Esophagus mucosa (tissue), 1 donor: ENCODE measurements around the gene TIMP3. TPM values are rescaled to one million over a fixed set of nuclear protein-coding genes. Genes with fewer than 3 reads are reported as not detected.

Source experiments
- ATAC-seq: fragments of 200-7000 bp; cut with Tn5 transposase; one replicate; pipeline ENCODE4 v1.9.1; 2020
- total RNA-seq: library from RNA; stranded (reverse); gene quantifications from one replicate; pipeline ENCODE4 v1.2.4, GENCODE V29; 2023
- donor health status: DM: yes; HTN: yes; CAD: no.

The TIMP3 gene
- total RNA-seq, 1 donor from 2014 or later = 20.1 TPM

DNA sequence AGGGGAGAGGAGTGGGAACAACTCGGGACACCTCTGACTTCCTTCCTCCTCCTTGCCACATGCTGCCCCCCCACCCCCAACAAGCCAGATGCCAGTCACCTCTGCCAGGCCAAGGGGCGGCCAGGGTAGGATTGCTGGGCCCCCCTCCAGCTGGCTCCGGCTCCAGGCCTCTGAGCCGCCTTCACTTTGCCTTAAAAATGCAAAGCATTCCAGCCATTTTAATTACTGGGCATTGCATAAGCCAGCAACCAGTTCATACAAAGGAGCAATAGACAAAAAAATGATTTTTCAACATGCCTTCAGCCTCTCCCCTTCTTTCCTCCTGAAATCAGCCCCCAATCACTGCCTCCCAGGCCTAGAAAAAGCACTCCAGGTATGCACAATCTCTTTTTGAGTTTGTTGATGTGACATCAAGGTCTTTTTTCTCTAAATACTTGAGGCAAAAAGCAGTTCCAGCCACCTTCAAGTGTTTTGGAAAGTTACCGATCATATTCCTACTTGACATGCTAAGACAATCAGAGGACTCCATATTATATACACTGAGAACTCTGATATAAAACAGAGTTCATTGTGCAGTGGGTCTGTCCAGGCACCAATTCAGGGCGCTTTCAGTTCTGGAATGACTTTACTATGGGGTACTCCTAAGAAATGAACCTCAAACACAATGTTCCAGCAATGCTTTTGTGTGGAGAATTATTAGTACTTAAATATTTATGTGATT, 12.4 kb upstream of the TIMP3 start:
- no peak for ATAC-seq

DNA sequence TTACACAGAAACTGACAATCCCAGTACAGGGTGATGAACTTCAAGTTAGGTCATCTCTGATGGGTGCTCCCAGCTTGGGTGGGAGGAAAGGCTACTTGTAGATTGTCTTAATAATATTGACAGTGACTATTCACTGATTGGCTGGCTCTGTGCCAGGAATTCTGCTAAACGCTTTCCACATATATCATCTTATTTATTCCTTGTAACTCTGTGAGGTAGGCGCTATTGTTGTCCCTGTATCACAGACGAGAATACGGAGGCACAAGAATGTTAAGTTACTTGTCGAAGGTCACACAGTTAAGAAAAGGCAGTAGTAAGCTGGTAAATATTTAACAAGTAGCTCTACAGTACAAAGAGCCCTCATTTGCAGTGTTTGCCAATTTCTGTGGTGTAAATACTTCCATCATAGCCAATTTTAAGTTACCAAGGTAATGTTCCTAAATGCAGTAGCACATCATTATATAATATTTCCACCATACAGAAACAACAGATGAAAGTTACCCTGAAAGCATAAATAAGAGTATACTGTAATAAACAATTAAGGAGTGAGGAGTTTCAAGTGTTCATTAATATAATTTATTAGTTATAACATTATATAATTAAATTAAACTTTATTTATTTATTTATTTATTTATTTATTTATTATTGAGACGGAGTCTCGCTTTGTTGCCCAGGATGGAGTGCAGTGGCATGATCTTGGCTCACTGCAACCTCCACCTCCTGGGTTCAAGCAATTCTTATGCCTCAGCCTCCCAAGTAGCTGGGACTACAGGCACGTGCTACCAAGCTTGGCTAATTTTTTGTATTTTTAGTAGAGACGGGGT, 11.5 kb upstream of the TIMP3 start:
- ATAC-seq = no peak

DNA sequence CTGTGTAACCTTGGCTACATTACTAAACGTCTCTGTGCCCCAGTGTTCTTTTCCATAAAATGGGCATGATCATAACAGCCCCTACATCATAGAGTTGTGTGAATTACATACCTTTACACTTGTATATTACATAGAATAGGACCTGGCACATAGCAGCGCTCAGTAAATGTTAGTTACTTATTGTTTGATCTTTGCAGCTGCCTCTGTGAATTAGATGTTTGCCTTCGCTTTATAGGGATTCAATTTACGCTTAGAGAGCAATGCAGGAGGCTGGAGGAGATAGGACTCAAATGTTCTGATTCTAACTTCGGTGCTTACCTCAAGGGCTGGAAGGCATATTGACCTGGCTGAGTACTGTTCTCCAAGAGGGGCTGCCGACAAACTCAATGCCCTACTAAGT, 10.4 kb upstream of the TIMP3 start:
- ATAC-seq = no peak

DNA sequence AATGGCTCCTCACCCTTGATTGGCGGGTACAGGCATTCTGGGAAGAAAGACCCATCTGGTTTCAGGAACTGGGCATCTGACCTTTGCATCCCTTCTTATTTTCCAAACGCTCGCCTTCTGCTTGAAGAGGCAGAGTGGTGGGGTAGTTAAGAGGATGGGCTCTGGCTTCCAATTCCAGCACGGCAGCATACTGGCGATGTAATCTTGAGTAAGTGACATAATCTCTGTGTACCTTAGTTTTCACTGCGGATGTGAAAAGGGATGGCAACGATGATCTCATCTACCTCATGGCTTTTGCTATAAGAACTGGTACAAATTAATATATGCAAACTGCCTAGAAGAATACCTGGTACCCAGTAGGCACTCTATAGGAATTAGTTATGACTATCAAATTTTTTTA, 10.0 kb upstream of the TIMP3 start:
- ATAC-seq = no peak

DNA sequence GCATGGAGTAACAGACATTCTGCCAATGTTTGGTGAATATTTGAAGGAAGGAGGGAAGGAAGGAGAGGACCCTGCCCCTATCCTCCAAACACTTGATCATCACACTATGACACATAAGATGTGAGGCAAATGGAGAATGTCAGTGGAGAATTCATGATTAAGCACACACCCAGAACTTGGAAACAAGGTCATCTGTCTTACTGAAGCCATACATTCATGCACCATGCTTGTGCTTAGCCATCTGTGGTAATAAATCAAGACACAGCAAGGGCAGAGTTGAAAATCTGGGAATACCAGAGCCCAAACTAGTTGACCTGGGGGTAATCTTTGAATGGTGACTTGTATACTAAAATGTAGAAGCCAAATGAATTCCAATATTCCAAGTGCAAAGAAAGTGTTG, 7.9 kb upstream of the TIMP3 start:
- no peak for ATAC-seq

DNA sequence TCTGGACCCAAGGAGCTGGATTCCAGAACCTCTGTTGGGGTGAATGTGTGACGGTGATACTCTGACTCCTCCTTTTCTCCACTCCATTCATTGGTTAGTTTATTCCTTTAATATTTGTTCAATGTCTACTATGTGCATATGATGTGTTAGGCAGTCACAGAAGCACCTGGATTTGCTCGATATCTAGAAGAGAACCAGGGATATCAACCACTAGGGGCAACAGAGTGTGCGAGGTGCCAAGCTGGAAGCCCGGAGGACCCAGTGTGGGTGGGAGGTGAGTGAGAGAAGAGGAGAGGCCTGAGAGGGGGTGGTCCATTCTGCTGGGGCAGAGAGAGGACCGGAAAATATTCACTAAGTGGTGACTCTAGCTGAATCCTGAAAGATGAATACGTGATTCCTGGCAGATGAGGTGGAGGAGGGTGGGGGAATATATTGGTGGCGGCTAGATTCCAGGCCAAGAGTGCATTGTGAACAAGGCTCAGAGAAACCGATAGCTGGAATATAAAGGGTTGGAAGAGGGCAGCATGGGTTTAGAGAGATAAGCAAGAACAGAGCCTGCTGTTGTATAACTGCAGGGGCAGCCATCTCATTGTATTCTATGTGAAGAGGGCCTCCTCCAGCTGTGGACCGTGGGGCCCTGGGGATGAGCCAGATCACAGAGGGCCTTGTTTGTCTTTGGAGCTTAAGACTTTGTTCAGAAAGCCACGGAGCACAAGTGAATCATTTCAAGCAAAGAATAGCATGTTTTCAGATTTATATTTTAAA, 6.9 kb upstream of the TIMP3 start:
- ATAC-seq = no peak

DNA sequence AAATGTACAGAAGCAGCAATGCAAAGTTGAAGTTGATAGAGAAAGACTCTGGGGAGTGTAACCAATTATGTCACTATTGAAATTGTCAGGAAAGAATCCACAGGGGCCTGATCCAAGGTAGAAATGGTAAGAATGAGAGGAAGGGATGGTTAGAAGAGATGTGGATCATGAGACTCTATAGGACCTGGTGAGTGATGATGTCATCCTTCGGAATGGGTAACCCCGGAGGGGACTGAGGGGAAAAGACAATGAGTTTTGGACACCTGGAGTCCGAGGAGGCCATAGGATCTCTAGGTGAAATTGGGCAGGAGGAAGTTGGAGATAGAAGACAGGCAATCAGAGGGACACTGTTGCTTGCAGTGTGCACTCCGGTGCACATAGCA, 6.3 kb upstream of the TIMP3 start:
- no peak for ATAC-seq

DNA sequence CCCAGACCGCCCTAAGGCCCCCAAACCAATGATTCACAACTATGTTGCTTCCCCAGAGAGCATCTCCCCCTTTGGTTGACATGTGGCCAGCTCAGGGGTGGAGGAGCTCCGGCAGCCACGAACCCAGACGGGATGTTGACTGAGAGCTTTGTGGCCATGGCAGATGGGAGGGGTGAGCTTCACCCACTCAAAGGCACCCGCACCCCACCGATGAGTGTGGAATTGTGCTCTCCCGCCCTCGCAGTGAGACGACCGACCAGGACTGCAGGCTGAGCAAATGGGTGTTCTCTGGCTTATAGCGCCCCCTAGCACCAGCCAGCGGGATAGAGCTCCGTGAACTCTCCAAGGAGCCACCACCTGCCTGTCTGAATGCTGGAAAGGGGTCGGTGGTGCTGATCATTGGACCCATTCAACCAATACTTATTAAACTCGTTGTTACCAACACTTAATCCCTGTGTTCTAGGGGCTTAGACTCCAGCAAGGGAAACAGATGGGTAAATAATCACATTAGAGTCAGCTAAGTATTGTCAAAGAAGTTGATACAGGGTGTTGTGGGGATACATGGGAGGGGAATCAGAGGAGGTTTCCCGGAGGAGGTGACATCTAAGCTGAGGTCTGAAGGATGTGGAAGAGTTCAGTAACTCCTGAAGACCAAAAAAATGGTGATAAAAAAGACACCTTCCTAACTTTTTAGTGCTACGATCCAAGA, 4.5 kb upstream of the TIMP3 start:
- peak; percentile 70 for ATAC-seq

DNA sequence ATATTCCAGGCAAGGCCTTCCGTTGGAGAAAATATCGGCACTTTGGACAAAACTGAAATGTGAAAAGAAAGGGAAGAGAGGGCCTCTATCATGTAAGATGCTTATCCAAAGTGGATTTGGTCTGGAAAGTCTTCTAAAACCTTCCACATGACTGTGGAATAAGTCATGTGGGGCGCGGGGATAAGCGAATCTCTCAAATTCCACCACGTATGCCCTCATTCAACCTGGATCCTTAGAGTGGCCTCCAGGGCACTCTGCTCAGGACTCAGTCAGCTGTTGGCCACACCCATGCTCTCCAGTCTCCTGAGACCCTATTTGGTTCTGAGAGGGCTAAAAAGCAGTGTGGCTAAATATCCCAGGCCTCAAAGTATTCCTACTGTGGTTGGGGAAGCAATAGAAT, 2.0 kb upstream of the TIMP3 start:
- ATAC-seq = no peak

DNA sequence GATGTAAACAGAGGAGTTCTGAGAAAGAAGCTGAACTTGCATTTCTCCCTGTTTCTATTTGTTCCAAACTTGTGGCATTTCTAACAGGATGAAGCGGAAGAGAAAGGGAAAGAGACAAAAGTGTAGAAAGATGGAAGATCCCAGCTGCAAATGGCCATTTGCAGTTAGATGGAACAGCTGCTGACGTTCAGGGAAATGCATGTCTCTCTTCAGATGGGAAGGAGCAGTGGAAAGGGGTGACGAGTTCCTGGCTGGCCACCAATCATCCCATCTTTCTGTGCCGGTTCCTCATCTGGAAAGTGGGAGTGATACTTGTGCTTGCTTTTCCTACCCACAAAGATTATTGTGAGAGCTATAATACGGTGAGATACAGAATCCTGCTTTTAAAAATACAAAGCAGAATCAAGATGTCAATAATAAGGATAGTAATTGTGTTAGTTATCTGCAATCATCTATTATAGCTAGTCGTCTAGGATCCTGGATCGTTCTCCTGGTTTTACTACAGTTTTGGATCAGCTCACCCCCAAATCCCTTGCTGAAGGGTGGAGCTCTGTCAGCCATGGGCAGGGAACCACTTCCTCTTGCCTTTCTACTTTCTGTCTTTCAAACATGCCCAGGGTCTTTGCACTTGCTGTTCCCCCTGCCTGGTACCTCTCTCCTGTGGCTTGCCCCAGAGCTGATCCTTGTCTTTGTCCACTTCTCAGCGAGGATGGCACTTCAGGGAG, 1.2 kb upstream of the TIMP3 start:
- no peak for ATAC-seq

DNA sequence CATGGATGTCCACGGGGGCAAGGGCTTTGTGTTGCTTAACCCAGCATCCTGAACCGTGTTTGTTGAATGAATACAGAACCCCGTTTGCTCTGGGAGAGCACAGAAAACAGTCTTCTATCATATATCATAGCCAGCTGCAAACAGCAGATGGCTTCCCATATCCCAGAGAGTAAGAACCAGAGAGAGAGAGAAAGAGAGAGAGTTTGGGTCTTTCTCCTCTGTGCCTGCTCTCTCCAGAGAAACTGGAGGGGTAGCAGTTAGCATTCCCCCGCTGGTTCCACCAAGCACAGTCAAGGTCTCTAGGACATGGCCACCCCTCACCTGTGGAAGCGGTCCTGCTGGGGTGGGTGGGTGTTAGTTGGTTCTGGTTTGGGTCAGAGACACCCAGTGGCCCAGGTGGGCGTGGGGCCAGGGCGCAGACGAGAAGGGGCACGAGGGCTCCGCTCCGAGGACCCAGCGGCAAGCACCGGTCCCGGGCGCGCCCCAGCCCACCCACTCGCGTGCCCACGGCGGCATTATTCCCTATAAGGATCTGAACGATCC, 440 bp upstream of the TIMP3 start:
- ATAC-seq = no peak

DNA sequence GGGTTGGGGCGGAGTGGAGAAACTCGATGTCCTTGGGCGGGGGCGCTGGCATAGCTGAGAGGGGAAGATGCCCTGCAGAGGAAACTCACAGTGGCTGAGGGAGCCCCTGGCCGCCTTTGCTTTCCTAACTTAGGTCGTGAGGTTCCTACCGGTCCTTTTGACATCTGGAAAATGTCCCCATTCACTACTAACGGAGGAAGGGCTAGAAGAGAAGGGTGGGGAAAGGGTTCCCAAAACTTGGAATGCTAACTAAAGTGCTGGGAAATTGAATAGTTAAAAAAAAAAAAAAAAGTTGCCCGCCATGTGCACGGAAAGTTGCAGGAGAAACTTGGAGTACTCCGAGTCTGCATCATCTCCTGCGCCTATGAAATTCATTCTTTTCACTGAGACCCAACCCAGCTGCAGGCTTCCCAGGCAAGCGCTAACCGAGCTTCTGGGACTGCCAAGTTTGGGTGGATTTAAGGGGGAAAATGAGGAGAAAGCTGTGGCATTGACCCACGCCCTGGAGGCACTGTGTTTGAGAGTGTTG, 796 bp downstream of the TIMP3 start:
- ATAC-seq = no peak

DNA sequence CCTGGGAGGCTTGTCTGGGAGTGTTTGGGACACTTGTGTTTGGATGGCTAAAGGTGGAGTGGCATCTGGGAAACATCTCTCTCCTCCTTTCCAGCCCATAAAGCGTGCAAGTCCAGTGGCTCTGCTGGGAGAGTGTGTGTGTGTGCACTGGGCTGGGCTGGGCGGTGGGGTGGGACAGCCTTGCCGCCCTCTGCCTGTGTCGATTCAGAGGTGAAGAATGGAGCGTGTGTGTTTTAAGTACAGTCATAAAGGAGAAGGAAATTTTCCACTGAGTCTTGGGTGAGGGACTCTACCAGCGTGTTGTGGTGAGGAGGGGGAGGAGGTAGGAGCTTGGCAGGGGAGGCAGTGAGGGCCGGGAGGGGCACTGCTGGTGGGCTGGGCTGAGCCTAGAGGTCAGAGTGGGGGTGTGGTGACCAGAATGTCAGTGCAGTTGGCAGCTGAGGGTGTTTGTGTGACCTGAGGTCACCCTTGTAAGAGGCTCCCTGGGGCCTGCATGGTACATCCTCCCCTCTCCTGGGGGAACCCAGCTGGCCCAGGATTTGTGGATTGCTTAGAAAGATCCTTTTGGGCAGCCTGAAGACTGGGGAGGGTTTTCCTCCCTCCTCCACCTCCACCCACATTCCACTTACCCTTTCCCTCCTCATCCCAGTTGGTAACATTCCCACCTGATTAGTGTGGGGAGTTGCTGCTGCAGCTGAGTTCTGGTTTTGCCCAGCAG, 1.7 kb downstream of the TIMP3 start:
- no peak for ATAC-seq

DNA sequence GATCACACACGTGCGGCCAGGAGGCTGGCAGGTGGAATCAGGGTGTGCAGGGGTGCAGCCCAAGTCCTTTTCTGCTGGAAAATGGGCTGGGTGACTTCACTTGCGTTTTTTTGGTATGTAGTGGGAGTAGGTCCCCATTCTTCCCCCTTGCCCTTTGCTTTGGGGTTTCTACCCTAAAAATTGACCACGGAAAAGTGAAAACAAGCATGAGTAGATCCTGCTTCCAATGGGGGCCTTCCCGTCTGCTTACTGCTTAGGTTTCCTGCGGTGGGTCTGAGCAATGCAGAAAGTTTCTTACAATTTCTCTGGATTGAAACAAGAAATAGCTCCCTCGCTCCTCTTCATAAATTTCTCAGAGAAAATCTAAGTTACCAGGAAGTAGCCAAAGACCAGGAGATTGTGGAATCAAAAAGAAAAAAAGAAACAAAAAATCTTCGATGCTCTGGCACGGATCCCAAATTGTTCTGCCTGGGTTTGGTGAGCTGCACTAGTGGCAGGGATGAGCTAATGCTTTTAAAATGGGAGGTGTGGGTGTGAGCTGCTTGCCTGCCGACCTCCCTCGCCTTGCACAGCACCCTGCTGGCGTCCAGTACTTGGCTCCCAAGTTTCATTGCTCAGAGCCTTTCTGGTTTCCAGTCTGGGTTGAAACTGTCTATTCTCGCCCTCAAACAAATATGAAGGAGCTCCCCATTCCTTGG, 2.4 kb downstream of the TIMP3 start:
- no peak for ATAC-seq

DNA sequence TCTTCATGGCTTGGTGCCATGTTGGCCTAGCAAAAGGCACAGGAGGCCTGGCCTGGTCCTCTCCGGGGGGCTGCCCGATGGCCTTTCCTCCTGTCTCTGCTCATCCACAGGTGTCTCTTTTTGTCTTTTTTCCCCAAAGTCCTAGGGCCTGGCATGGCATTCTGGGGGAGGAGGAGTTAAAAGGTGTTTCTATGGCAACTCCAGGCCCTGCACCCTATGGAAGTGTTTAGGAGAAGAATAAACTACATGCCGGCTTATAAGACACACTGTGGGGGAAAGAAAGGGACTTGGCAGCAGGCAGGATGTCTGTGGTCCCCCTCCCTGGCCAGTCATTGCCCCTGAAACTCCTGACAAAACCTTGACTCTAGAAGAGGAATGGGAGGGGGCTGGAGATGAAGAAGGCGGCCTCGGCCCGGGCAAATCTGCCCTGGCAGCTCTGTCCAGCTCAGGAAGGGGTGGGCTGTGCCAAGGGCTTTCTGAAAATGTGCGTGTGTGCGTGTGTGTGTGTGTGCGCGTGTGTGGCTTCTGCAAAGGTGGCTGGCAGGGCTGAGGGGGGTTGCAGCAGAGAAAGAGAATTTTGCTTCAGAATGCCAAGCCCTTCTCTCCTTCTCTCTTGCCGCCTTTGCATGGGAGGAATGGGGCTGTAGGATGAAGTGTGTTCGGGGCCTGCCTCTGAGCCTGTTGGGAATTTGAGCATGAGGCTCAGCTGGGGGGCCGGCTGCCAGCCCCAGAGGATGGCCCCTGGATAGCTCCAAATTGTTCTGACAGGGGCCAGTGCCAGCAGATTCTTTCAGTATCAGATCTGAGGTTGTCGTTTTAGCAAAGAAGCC, 3.2 kb downstream of the TIMP3 start:
- ATAC-seq = no peak

DNA sequence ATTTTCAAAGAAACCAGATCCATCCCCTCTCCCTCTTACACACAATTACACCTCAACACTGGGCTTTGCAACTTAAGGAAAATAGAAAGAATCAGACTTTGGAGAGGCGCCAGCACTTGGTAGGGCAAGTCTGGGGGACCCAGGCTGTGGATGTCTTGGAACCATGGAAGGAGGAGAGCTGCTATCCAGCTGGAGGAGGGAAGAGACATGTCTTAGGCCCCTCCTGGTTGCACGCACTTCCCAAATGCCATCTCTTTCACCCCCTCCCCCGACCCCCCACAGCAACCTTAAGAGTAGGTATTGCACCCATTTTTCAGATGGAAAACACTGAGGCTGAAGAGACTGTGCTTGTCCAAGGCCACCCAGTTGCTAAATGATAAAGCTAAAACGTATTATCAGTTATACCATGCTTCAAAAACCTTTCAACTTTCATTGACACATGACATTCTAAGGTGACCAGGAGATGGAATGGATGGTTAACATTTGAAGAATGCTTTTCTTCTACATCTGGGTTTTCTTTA, 3.9 kb downstream of the TIMP3 start:
- no peak for ATAC-seq

DNA sequence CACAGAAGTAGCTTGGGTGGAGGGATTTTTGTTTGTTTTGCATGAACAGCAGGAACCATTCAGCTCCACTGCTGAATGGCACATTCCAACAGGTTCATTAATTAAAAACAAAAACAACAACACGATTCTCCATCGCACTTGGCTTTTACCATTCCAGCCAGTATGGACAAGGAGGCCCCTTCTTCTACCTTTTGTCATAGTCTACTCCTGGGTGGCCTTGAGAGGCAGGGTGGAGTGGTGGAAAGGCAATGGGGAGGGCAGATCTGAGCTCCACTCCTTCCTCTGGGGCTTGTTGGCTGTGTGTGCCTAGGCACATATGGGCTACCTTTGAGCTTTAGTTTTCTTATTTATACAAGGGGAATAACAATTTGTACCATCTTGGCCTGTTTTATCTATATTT, 4.8 kb downstream of the TIMP3 start:
- no peak for ATAC-seq

DNA sequence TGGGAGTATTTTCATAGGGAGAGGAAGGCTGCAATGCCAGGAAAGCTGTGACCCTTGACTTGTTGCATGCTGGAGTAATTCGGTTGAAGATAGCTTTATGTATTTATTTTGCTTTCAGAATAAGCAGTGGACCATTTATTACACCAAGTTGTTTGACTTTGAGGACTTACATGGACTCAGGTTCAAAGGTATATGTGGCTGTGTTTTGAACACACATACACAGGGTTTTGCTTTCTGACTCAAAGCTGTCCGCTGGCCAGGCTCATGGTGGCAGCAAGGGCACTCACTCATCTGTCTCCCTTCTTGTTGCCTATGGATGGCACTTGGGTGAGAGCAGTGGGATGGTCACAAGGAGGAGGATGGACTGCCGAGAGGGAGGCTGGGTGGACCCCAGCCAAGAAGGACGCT, 6.5 kb downstream of the TIMP3 start:
- ATAC-seq = no peak
